HCT116 (cell line): ENCODE data around the gene TSPEAR. TPM values are rescaled to one million over a fixed set of nuclear protein-coding genes. Genes with fewer than 3 reads are reported as not detected.

Experiments
- ATAC-seq: fragments of 200-7000 bp; cut with Tn5 transposase; 2 replicates; pipeline ENCODE4 v1.9.1; 2020; ENCODE audit warnings: mild to moderate bottlenecking, moderate library complexity
- BruUV-seq: library from RNA; stranded (reverse); fragments of 400-500 nt; replicated peaks from 2 replicates; lab custom pipeline; 2021; lab: Mats Ljungman, UMichigan
- CTCF ChIA-PET: fragments of 300-600 bp; sonication (Branson Sonifier 250); formaldehyde crosslinking; loops from one replicate; lab custom pipeline; 2021; ENCODE audit warnings: antibody characterized with exemption; lab: Charles Lee
- POLR2A ChIA-PET: fragments of 300-600, 350-600 bp; sonication (Branson Sonifier 250); formaldehyde crosslinking; loops from one replicate; lab custom pipeline; 2021; ENCODE audit warnings: antibody characterized with exemption; lab: Charles Lee
- RAD21 ChIA-PET, 2 experiments: fragments of 300-600 bp; sonication (Branson Sonifier 250); formaldehyde crosslinking; loops; one replicate each; lab custom pipeline; 2023; ENCODE audit warnings: low total read pairs in 2 of 2; ENCODE audit not compliant: uncharacterized antibody in 2 of 2, unreplicated experiment in 2 of 2, low non-redundant PET in 1 of 2; lab: Charles Lee
- DNase-seq: peaks from one replicate; pipeline ENCODE4 v3.0.0-alpha.2; 2010; ENCODE audit warnings: low read depth, low spot score
- H2AFZ ChIP-seq: fragments of 200-600 bp; shearing (Covaris generic), sonication (generic); 2 replicates; pipeline ENCODE4 v1.6.1; 2017; ENCODE audit warnings: low read depth, mixed run types, mixed read lengths, antibody characterized with exemption, low read length; ENCODE audit not compliant: poor library complexity, severe bottlenecking
- H3K27ac ChIP-seq: 2 replicates; pipeline ENCODE4 v1.5.1; 2012; ENCODE audit warnings: low read depth, low read length
- H3K27me3 ChIP-seq: fragments of 200-600 bp; sonication (generic); 2 replicates; pipeline ENCODE4 v1.6.1; 2016; ENCODE audit warnings: mixed run types, low read length, mixed read lengths; ENCODE audit not compliant: insufficient read depth
- H3K36me3 ChIP-seq, 2 experiments: fragments of 200-500 bp in 1 of 2; fragments of 200-600 bp in 1 of 2; sonication (Bioruptor generic) in 1 of 2; sonication (generic) in 1 of 2; 2 replicates each; pipeline versions ENCODE4 v1.5.1 to v1.6.1; 2014 to 2016; ENCODE audit warnings: low read length in 2 of 2, inconsistent platforms in 1 of 2, mixed read lengths in 1 of 2, mixed run types in 1 of 2; ENCODE audit not compliant: insufficient read depth in 2 of 2, control insufficient read depth in 1 of 2
- H3K4me1 ChIP-seq, 2 experiments: fragments of 200-600 bp in 1 of 2; sonication (generic) in 1 of 2; 2 replicates each; pipeline versions ENCODE4 v1.5.1 to v1.6.1; 2012 to 2017; ENCODE audit warnings: low read length in 2 of 2, inconsistent platforms in 1 of 2, mild to moderate bottlenecking in 1 of 2, mixed read lengths in 1 of 2, mixed run types in 1 of 2, moderate library complexity in 1 of 2; ENCODE audit not compliant: insufficient read depth in 2 of 2, control insufficient read depth in 1 of 2
- H3K4me2 ChIP-seq: fragments of 200-600 bp; sonication (generic); 2 replicates; pipeline ENCODE4 v1.6.1; 2017; ENCODE audit warnings: mixed run types, low read length, mixed read lengths
- H3K4me3 ChIP-seq, 2 experiments: fragments of 200-600 bp in 1 of 2; sonication (generic) in 1 of 2; replicated peaks in 1 of 2; 2 replicates each; pipeline ENCODE4 v1.5.1; 2011 to 2016; ENCODE audit warnings: low read length in 2 of 2, control low read depth in 1 of 2, low read depth in 1 of 2, mild to moderate bottlenecking in 1 of 2, mixed read lengths in 1 of 2, mixed run types in 1 of 2
- H3K79me2 ChIP-seq: fragments of 200-600 bp; sonication (generic); 2 replicates; pipeline ENCODE4 v1.6.1; 2017; ENCODE audit warnings: mild to moderate bottlenecking, mixed run types, low read length, moderate library complexity, mixed read lengths; ENCODE audit not compliant: insufficient read depth
- H3K9ac ChIP-seq: fragments of 200-600 bp; sonication (generic); 2 replicates; pipeline ENCODE4 v1.6.1; 2016; ENCODE audit warnings: low read length, mixed read lengths
- H3K9me2 ChIP-seq: fragments of 200-600 bp; sonication (generic), shearing (Covaris generic); 2 replicates; pipeline ENCODE4 v1.6.1; 2017; ENCODE audit warnings: mixed run types, mild to moderate bottlenecking, moderate library complexity; ENCODE audit not compliant: insufficient read depth
- H3K9me3 ChIP-seq, 2 experiments: fragments of 200-500 bp in 1 of 2; fragments of 200-600 bp in 1 of 2; sonication (Bioruptor generic) in 1 of 2; sonication (generic) in 1 of 2; 2 replicates each; pipeline ENCODE4 v1.6.1; 2014 to 2017; ENCODE audit warnings: low read length in 2 of 2, mixed read lengths in 2 of 2, inconsistent platforms in 1 of 2, low read depth in 1 of 2, mild to moderate bottlenecking in 1 of 2, mixed run types in 1 of 2, moderate library complexity in 1 of 2; ENCODE audit not compliant: control insufficient read depth in 1 of 2, insufficient read depth in 1 of 2
- H4K20me1 ChIP-seq: fragments of 200-600 bp; sonication (generic), shearing (Covaris generic); 2 replicates; pipeline ENCODE4 v1.6.1; 2017; ENCODE audit warnings: mixed run types, mild to moderate bottlenecking, moderate library complexity; ENCODE audit not compliant: insufficient read depth
- ATF3 ChIP-seq: IDR thresholded peaks from 2 replicates; pipeline ENCODE4 v1.6.1; 2012
- CEBPB ChIP-seq: IDR thresholded peaks from 2 replicates; pipeline ENCODE4 v1.6.1; 2012; ENCODE audit warnings: low read depth
- MAX ChIP-seq: IDR thresholded peaks from 2 replicates; pipeline ENCODE4 v1.6.1; 2012
- POLR2A ChIP-seq: IDR thresholded peaks from 2 replicates; pipeline ENCODE4 v1.7.0; 2011; ENCODE audit warnings: borderline replicate concordance; ENCODE audit not compliant: insufficient read depth, insufficient read length; ENCODE audit errors: extremely low read depth
- SP1 ChIP-seq: IDR thresholded peaks from 2 replicates; pipeline ENCODE4 v1.6.1; 2012; ENCODE audit warnings: low read depth
- ZBTB33 ChIP-seq: IDR thresholded peaks from 2 replicates; pipeline ENCODE4 v1.6.1; 2011; ENCODE audit warnings: mild to moderate bottlenecking, low read length, moderate library complexity; ENCODE audit not compliant: insufficient replicate concordance; ENCODE audit errors: extremely low read depth
- intact Hi-C: fragments of 100-400 bp; cut with micrococcal nuclease; formaldehyde crosslinking; loops from 2 replicates; pipeline ENCODE4 v1.10.0; 2022
- total RNA-seq: library from RNA; stranded (reverse); gene quantifications from one replicate; pipeline ENCODE4 v1.2.1, GENCODE V29; 2021; ENCODE audit not compliant: unreplicated experiment

The TSPEAR gene
- total RNA-seq, 1 experiment from 2014 or later: not detected

DNA sequence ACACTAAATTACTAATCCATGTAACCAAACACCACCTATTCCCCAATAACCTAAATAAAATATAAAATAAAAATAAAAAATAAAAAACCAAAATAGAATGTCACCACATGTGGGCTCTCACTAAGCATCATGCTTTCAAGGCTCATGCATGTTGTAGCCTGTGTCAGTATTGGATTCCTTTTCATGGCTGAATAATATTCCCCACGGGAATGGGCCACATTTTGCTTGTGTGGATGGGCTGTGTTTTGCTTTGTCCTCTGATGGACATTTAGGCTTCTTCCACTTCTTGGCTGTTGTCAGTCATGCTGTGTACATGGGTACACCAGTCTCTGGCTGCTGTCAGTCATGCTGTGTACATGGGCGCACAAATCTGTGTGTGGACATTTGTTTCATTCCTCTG, 122.3 kb downstream of the TSPEAR start (continued):
- no peak for TF ChIP-seq ATF3

DNA sequence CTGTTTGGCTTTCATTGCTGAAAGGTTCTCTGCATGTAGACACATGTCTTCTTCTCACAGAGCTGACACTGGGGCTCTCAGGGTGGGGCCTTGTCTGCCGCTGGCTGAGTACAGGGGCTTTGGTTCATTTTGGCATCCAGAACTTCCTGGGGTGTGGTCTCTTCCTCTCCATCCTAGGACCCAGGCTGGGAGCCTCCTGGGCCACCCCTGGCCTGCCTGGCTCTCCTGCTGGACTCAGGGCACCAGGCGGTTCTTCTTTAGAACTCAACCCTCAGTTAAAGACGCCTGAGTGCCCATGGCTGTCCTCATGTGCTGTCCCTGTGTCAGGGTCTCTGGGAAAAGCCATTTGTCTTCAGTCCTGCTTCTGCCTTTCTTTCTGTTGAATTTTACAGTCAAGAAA, 125.5 kb downstream of the TSPEAR start:
- ChIA-PET RAD21 (no interaction called here), POLR2A (no interaction called here), CTCF (no interaction called here)
- BruUV-seq: no TSS peak
- no peak overlapping the region for H3K4me2 ChIP-seq
- no peaks in the 10 kb centered on the region for H3K36me3 ChIP-seq
- DNase-seq (no peak), ATAC-seq (no peak)
- H3K9me2 ChIP-seq: no peaks in the 10 kb centered on the region
- TF ChIP-seq CEBPB: no peak
- no peak for TF ChIP-seq MAX
- TF ChIP-seq SP1: no peak
- TF ChIP-seq ZBTB33: no peak
- no peak for TF ChIP-seq ATF3
- TF ChIP-seq POLR2A: no peak
- H3K9me3 ChIP-seq: no peaks in the 10 kb centered on the region
- no peak overlapping the region for H2AFZ ChIP-seq
- no peak overlapping the region for H3K9ac ChIP-seq
- intact Hi-C loops: no loop called here
- H3K4me1 ChIP-seq: no peaks in the 10 kb centered on the region
- no peak overlapping the region for H3K4me3 ChIP-seq
- peaks cover 25% of the 10 kb centered on the region for H3K27me3 ChIP-seq
- H4K20me1 ChIP-seq: no peaks in the 10 kb centered on the region
- no peaks in the 10 kb centered on the region for H3K79me2 ChIP-seq
- no peak overlapping the region for H3K27ac ChIP-seq
